ENCODE results near the gene MRPL16.
"Not testable (repeated sequence)": the region's sequence is repeated elsewhere in the genome, so short reads cannot be mapped to it uniquely, and the experiment has no call there.

MRPL16 gene

GRCh38 chr11:59807047-59807610, 3.4 kb downstream of the MRPL16 start:
- DNase-seq, result no peak

- no peak for DNase-seq
These were observed 6.5 kb downstream of the MRPL16 start for GRCh38 chr11:59804061-59804460.

GRCh38 chr11:59802639-59803176, 7.9 kb downstream of the MRPL16 start:
- DNase-seq, result peak; percentile 75

GRCh38 chr11:59801981-59802638, 8.5 kb downstream of the MRPL16 start:
- DNase-seq, result no peak

GRCh38 chr11:59801160-59801706, 9.3 kb downstream of the MRPL16 start:
- DNase-seq, result no peak

- DNase-seq, result no peak
These were observed 10.1 kb downstream of the MRPL16 start for GRCh38 chr11:59800390-59801025.

GRCh38 chr11:59794417-59794816, 16.2 kb downstream of the MRPL16 start:
- no peak for DNase-seq

GRCh38 chr11:59792507-59792906, 18.1 kb downstream of the MRPL16 start:
- no peak for DNase-seq

GRCh38 chr11:59791639-59792038, 18.9 kb downstream of the MRPL16 start:
- DNase-seq, result no peak

- no peak for DNase-seq
These were observed 22.8 kb downstream of the MRPL16 start for GRCh38 chr11:59787816-59788215.

- DNase-seq, result no peak
These were observed 23.4 kb downstream of the MRPL16 start for GRCh38 chr11:59787255-59787588.

GRCh38 chr11:59785818-59786217, 24.8 kb downstream of the MRPL16 start:
- no peak for DNase-seq

GRCh38 chr11:59784441-59784840, 26.1 kb downstream of the MRPL16 start:
- not testable (repeated sequence) for DNase-seq

- DNase-seq, result no peak
These were observed 26.9 kb downstream of the MRPL16 start for GRCh38 chr11:59783632-59784090.

- DNase-seq, result no peak
These were observed 28.5 kb downstream of the MRPL16 start for GRCh38 chr11:59782080-59782479.

GRCh38 chr11:59779487-59779886, 31.1 kb downstream of the MRPL16 start:
- DNase-seq, result no peak

- no peak for DNase-seq
These were observed 32.5 kb downstream of the MRPL16 start for GRCh38 chr11:59778122-59778521.

- DNase-seq, result no peak
These were observed 33.5 kb downstream of the MRPL16 start for GRCh38 chr11:59777104-59777503.

- DNase-seq, result no peak
These were observed 34.1 kb downstream of the MRPL16 start for GRCh38 chr11:59776210-59777066.

- DNase-seq, result no peak
These were observed 37.5 kb downstream of the MRPL16 start for GRCh38 chr11:59773083-59773440.

GRCh38 chr11:59771605-59772004, 39.0 kb downstream of the MRPL16 start:
- DNase-seq, result no peak

GRCh38 chr11:59770869-59771268, 39.7 kb downstream of the MRPL16 start:
- no peak for DNase-seq

- DNase-seq, result no peak
These were observed 40.3 kb downstream of the MRPL16 start for GRCh38 chr11:59770319-59770718.

All from CD4-positive, alpha-beta T cell treated with Interleukin-10 for 1 hour (primary cell).